Ecto neural progenitor cell (in vitro differentiated cells): ENCODE results near the gene GPR62.
A peak's percentile ranks its signal among the peaks of the same experiment; 100 is the strongest.
"Not testable (repeated sequence)": the region's sequence is repeated elsewhere in the genome, so short reads cannot be mapped to it uniquely, and the experiment has no call there.

ENCODE experiments used
- DNase-seq: peaks from one replicate; pipeline ENCODE4 v3.0.0-alpha.2; 2018; ENCODE audit warnings: low spot score

GPR62 gene

DNA sequence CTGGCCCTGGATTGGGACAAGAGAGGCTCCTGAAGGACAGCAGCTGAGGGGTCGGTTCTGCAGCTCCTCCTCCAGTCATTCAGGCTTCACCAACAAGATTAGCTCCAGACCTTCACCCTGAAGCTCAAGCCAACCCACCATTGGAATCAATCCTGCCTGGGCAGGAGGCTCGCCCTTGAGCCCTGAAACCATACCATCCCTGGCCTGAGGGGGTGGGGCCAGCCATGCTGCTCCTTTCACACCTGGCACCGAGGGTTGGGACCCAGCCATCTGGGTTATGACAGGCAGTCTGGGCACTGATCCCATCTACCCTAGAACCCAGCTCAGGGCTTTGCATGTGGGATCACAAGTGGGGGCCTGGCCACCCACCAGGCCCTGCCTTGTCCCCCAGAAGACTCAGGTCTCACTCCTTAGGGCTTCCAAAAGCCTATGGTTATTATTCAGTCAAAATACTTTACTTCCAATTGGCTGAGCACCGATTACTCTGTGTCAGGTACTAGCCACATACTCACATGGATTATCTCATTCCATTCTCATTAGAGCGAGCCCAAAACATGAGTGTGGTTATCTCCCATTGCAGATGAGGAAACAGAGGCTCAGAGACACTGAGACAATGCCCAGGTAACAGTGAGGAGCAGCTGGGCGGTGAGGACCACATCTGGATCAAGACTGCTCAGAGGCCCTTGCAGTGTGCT lies 15.6 kb downstream of the GPR62 start:
- no peak for DNase-seq

DNA sequence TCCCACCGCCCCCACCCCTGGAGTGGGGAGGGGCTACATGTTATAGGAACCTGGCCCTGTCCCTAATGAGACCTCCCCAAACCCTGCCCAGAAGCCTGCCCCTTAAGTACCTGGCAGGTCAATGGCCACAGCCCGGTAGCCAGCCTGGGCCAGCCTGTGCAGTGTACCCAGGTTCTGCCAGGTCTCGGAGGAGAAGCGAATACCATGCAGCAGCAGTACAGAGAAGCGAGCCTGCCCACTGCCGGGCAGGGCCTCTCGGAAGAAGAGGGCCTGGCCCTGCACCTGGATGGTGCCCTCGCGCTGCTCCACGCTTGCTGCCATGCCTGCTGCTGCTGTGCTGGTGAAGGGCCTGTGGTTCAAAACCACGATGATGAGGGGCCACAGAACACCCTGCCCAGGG lies 16.2 kb downstream of the GPR62 start:
- DNase-seq, result no peak

- no peak for DNase-seq
Observed at GRCh38 chr3:51974277-51974962, 19.2 kb downstream of the GPR62 start.

DNA sequence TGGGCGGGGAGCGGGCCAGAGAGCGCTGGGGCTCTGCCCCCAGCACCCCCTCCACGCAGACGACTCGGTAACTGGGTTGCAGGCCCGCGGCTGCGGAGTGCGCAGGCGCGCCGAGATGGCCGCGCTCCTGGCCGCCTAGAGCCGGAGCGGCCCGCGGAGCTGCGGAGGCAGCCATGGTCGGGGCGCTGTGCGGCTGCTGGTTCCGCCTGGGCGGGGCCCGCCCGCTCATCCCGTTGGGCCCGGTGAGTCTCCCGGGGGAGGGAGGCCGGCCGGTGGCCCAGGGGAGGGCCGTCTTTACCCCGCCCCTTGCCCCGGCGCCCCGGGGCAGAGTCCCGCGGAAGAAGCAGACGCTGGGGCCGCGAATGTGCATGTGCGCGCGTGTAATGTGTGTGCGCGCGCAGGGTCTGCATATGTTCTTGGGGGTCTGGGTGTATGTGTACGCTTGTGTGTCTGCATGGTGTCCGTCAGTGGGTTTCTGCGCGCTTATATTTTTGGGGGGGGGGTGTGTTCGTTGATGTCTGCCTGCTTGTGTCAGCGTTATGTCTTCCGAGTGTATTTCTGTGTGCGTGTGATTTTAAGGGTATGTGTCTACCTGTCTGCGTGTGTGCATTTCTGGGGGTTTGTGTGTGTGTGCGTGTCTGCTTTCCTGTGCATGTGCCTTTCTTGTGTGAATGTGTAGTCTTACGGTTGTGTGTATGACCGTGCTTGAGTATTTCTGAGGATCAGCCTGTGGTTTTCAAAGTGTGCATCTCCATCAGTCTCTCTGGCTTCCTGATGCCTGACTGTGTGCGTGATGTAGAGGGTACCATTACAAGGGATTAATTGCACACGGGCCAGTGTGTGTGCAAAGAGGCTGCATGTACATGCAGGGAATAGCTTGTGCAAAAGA lies 20.0 kb downstream of the GPR62 start, which contains the start of gene ABHD14A:
TSS of gene ABHD14A (plus strand) at position 102 of the 889 bp plus-strand sequence. CDS start at position 174, 72 bp downstream.
- DNase-seq, result peak; percentile 81

- peak; percentile 79 for DNase-seq
Observed at GRCh38 chr3:51975852-51976549, 20.8 kb downstream of the GPR62 start.

DNA sequence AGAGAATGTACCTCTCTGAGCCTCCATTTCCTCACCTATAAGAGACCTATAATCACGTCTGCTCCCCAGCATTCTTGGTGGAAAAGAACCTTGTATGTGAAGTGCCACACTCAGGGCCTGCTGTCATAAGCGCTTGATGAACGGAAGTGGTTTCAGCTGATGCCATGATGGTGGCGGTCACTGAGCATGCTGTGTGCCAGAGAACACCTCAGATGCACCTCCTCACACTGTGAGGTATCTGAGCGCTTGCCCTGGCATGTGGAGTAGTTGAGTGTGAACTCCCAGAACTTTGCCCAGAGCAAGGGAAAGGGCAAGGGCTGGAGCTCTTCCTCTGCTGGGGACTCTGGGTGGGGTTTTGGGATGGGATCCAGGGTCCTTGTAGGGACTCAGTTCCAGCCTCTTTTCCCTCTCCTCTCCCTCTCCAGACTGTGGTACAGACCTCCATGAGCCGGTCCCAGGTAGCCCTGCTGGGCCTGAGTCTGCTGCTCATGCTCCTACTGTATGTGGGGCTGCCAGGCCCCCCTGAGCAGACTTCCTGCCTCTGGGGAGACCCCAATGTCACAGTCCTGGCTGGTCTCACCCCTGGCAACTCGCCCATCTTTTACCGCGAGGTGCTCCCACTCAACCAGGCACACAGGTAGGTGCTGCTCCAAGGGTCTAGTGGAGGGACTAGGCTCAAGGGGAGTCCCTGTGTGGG lies 22.4 kb downstream of the GPR62 start:
- no peak for DNase-seq

DNA sequence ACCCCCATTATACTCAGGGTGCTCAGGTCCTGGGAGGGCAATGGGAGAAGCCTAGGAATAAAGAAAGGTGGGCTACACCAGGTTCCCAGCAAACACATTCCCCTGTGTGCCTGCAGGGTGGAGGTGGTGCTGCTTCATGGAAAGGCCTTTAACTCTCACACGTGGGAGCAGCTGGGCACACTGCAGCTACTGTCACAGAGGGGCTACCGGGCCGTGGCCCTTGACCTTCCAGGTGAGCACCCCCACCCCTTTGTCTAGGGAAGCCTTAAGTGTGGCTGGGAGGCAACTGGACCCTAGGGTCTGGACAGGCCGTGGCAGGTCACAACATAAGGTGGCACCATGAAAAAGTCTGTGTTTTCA lies 22.9 kb downstream of the GPR62 start:
- no peak for DNase-seq

DNA sequence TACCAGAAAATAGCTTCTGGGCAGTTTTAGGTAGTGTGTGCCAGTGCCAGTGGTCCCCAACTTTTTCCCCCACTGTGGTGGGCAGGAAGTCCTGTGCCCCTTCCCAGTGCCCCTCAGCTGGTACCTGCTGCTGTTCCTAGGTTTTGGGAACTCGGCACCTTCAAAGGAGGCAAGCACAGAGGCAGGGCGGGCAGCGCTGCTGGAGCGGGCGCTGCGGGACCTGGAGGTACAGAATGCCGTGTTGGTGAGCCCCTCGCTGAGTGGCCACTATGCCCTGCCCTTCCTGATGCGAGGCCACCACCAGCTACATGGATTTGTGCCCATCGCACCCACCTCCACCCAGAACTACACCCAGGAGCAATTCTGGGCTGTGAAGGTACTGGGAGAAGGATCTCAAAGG lies 25.1 kb downstream of the GPR62 start:
- DNase-seq, result no peak

DNA sequence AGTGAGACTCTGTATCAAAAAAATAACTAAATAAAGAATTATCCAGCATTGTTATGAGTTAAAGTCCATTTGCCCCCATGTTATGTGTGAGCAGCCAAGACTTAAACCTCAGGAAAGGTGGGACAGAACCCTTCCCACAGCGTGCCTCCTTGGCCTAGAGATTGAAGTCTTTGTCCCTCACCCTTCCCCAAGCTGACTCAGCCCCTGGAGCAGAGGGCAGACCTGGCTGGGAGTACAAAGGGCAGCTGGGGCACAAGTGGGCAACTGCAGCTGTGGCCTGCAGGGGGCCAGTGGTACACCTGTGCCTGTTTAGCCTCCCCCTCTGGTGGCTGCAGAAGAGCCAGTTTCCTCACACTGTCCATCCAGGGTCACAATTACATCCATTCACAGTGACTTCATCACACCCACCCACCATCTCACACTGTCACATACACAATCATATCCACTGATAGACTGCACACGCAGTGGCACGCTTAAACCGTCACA lies 27.2 kb downstream of the GPR62 start:
- DNase-seq, result no peak

DNA sequence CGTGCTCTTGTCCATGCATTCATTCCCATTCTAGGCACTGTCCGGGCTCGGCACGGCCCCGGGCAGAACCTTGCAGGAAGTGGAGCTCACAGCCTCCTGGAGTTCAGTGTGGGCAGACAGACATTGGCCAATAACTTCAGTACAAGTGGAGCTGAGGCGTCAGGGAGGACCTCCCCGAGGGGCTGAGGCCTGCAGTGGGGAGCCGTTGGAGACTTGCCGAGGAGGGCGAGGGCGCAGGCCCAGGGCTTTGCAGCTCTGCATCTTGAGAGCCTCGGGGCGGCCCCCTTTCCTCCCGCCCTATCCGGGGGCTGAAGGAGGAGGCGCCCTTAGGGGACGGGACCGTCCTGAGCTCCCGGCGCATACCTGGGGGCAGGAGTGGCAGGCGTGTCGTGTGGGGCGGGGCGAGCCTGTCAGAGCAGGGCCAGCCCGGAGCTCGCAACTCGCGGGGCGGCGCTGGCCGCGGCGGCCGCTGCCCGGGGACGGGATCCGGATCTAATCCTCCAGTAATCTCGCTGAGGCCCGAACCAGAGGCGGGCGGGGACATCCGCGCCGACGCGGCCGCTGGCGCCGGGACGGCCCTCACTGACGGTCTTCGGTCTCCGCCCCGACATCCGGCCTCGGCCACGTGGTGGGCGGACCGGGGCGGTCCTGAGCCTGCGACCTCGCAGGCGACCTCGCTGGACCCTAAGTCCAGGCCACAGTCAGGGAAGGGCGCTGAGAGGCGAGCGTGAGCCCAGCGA lies 27.8 kb downstream of the GPR62 start, which contains the start of gene ACY1:
TSS of gene ACY1 (plus strand) at position 698 of the 740 bp plus-strand sequence. CDS start 530 bp downstream, outside the sequence.
- peak; percentile 94 for DNase-seq

DNA sequence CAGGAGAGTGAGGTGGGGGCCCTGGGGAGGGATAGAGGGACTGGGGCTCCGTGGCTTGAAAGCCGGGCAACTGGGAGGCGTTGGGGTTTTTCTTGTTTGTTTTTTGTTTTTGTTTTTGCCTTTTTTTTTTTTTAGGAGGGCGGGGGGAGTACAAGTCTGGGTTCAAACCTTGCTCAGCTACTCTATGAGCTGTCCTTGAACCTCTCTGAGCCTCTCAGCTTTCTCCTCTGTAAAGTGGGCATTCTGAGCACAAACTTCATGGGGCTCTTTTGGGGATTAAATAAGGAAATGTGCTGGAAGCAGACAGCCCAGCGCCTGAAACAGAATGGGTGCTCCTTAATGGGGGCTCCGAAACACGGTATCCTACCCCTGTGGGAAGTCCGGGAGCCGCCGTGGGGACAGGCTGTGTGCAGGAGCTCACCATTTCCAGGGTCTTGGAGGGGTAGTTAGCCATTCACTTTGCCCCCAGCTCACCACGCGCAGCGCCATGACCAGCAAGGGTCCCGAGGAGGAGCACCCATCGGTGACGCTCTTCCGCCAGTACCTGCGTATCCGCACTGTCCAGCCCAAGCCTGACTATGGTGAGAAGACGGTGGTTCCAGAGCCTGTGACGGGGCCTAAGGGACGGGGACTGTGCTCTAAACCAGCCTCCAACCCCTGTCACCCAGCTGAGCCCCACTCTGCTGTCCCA lies 28.5 kb downstream of the GPR62 start:
- DNase-seq, result no peak

GRCh38 chr3:51984269-51984647 lies 29.1 kb downstream of the GPR62 start:
- no peak for DNase-seq

DNA sequence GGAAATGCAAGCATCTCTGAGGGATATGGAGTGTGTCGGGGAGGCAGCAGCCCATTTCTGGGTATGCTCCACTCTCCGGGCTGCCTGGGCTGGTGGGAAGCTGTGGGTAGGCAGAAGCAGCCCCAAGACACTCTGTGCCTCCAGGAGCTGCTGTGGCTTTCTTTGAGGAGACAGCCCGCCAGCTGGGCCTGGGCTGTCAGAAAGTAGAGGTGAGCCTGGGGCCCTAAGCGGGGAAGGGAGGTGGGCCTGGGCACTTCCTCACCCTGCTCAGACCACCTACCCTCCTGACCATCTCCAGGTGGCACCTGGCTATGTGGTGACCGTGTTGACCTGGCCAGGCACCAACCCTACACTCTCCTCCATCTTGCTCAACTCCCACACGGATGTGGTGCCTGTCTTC lies 29.9 kb downstream of the GPR62 start:
- DNase-seq, result no peak

- no peak for DNase-seq
Observed at GRCh38 chr3:51986010-51986947, 31.1 kb downstream of the GPR62 start.

DNA sequence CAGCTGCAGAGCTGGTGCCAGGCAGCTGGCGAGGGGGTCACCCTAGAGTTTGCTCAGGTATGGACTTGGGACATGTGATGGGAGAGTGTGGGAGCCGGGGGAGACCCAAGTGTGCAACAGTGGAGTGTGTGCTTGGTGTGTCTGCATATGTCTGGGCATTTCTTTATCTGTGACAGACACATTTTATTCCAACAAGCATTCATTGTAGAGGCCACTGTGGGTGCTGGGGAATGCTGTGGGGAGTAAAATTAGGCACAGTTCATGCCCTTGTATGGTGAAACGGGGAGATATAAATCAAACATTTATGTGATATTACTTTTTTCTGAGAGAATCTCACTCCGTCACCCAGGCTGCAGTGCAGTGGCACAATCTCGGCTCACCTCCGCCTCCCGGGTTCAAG lies 32.4 kb downstream of the GPR62 start:
- DNase-seq, result no peak

DNA sequence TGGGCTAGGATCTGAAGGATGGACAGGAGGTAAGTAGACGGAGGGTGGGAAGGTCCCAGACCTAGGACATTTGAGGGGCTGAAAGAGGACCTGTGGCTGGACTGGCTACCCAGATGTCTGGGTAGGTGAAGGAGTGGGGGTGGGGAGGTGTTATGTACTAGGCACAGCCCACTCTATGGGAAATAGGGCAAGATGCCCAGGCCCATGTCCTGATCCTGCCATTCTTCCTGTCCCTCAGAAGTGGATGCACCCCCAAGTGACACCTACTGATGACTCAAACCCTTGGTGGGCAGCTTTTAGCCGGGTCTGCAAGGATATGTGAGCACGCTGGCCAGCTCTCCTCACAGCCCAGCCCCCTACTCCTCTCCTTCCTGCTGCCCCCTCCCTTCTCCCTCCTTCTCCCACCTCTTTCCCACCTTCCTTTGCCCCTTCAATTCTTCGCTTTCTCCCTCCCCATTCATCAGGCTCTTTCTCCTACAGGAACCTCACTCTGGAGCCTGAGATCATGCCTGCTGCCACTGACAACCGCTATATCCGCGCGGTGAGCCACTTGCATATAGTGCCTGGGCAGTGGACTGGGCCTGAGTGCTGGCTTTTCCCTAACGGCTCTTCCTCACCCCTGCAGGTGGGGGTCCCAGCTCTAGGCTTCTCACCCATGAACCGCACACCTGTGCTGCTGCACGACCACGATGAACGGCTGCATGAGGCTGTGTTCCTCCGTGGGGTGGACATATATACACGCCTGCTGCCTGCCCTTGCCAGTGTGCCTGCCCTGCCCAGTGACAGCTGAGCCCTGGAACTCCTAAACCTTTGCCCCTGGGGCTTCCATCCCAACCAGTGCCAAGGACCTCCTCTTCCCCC lies 33.3 kb downstream of the GPR62 start:
- no peak for DNase-seq

DNA sequence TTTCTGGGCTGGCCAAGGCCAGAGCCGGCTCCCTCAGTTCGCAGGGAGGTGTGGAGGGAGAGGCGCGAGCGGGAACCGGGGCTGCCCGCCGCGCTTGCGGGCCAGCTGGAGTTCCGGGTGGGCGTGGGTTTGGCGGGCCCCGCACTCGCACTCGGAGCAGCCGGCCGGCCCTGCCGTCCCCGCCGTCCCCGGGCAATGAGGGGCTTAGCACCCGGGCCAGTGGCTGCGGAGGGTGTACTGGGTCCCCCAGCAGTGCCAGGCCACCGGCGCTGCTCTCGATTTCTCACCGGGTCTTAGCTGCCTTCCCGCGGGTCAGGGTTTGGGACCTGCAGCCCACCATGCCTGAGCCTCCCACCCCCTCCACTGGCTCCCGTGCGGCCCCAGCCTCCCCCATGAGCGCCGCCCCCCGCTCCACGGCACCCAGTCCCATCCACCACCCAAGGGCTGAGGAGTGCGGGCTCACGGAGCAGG lies 35.4 kb downstream of the GPR62 start:
- not testable (repeated sequence) for DNase-seq
